SU-DHL-6 (cell line): ENCODE data around the gene WDR45.
A peak's percentile ranks its signal among the peaks of the same experiment; 100 is the strongest.

Experiments
- H2AFZ ChIP-seq: fragments of 200-600 bp; sonication (generic); 2 replicates; pipeline ENCODE4 v1.6.1; 2014; ENCODE audit warnings: low read depth, mild to moderate bottlenecking, moderate library complexity, mixed read lengths, antibody characterized with exemption, low read length; ENCODE audit not compliant: severe bottlenecking
- H3F3A ChIP-seq: fragments of 200-600 bp; shearing (Covaris generic); 2 replicates; pipeline ENCODE4 v1.6.0; 2016; ENCODE audit warnings: antibody characterized with exemption, mild to moderate bottlenecking; ENCODE audit not compliant: insufficient read depth
- H3K27ac ChIP-seq: fragments of 200-600 bp; sonication (generic); 2 replicates; pipeline ENCODE4 v1.5.1; 2016; ENCODE audit warnings: low read depth, mild to moderate bottlenecking, low read length, moderate library complexity, mixed read lengths
- H3K27me3 ChIP-seq: fragments of 200-600 bp; sonication (generic), shearing (Covaris generic); 2 replicates; pipeline ENCODE4 v1.6.0; 2014; ENCODE audit warnings: mild to moderate bottlenecking, low read length
- H3K36me3 ChIP-seq: fragments of 200-600 bp; sonication (generic); 2 replicates; pipeline ENCODE4 v1.6.1; 2014; ENCODE audit warnings: mild to moderate bottlenecking, low read length, mixed read lengths
- H3K4me2 ChIP-seq: fragments of 300-600, 200-600 bp; shearing (Covaris generic), sonication (generic); 2 replicates; pipeline ENCODE4 v1.6.0; 2014; ENCODE audit warnings: low read length, low read depth, mild to moderate bottlenecking; ENCODE audit not compliant: poor library complexity, severe bottlenecking
- H3K4me3 ChIP-seq: fragments of 200-600 bp; sonication (generic); 2 replicates; pipeline ENCODE4 v1.5.1; 2014; ENCODE audit warnings: antibody characterized with exemption, low read length, mild to moderate bottlenecking, mixed read lengths; ENCODE audit not compliant: insufficient read depth, poor library complexity, severe bottlenecking
- H3K79me2 ChIP-seq: fragments of 200-600 bp; sonication (generic); 2 replicates; pipeline ENCODE4 v1.6.1; 2014; ENCODE audit warnings: mild to moderate bottlenecking, low read length, moderate library complexity; ENCODE audit not compliant: insufficient read depth
- H3K9ac ChIP-seq: fragments of 200-600 bp; sonication (generic); 2 replicates; pipeline ENCODE4 v1.7.0; 2014; ENCODE audit warnings: mild to moderate bottlenecking, low read length
- H3K9me2 ChIP-seq: fragments of 200-600 bp; sonication (generic); replicated peaks from 2 replicates; pipeline ENCODE4 v1.6.1; 2014; ENCODE audit warnings: low read length; ENCODE audit not compliant: insufficient read depth
- H3K9me3 ChIP-seq: fragments of 200-600 bp; sonication (generic); 2 replicates; pipeline ENCODE4 v1.6.1; 2014; ENCODE audit warnings: low read length, mixed read lengths; ENCODE audit not compliant: insufficient read depth
- H4K20me1 ChIP-seq: fragments of 200-600 bp; sonication (generic); 2 replicates; pipeline ENCODE4 v1.6.1; 2014; ENCODE audit warnings: low read depth, mild to moderate bottlenecking, antibody characterized with exemption, low read length, moderate library complexity, mixed read lengths
- EZH2phosphoT487 ChIP-seq: fragments of 200-600 bp; sonication (generic), shearing (Covaris generic); conservative IDR thresholded peaks from 2 replicates; pipeline ENCODE4 v1.6.1; 2018; ENCODE audit warnings: mild to moderate bottlenecking, antibody characterized with exemption, low read length, moderate library complexity, mixed read lengths
- TF ChIP-seq, protein P1 (sequence below): fragments of 200-600 bp; sonication (generic); IDR thresholded peaks from one replicate; pipeline ENCODE4 v1.5.1; 2017; ENCODE audit warnings: antibody characterized with exemption, mild to moderate bottlenecking, low read length, moderate library complexity; ENCODE audit not compliant: insufficient read depth, poor library complexity, severe bottlenecking

WDR45 gene

DNA sequence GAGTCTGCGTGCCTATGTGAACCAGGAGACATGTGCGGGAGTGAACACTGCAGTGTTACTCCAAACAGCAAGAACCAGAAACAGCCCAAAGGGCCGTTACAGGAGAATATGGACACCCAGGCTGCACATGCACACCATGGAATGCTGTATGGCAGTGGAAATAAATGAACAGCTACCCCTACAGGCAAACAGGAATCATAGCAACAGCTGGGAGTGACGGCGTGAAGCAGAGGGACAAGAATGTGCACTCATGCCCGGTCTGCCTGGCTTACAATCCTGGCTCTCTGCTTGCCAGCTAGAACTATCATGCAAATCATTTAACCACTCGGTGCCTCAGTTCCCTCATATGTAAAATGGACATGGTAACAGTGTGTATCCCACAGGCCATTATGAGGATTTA is 27.2 kb upstream of the WDR45 start:
- no peak for TF ChIP-seq EZH2phosphoT487
- TF ChIP-seq, protein P1, sequence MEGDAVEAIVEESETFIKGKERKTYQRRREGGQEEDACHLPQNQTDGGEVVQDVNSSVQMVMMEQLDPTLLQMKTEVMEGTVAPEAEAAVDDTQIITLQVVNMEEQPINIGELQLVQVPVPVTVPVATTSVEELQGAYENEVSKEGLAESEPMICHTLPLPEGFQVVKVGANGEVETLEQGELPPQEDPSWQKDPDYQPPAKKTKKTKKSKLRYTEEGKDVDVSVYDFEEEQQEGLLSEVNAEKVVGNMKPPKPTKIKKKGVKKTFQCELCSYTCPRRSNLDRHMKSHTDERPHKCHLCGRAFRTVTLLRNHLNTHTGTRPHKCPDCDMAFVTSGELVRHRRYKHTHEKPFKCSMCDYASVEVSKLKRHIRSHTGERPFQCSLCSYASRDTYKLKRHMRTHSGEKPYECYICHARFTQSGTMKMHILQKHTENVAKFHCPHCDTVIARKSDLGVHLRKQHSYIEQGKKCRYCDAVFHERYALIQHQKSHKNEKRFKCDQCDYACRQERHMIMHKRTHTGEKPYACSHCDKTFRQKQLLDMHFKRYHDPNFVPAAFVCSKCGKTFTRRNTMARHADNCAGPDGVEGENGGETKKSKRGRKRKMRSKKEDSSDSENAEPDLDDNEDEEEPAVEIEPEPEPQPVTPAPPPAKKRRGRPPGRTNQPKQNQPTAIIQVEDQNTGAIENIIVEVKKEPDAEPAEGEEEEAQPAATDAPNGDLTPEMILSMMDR, result no peak
- Histone ChIP-seq H3K9ac (no peak overlapping the region), H2AFZ (no peak overlapping the region), H3K79me2 (no peaks in the 10 kb centered on the region), H3K4me3 (no peak overlapping the region), H3K27ac (no peak overlapping the region), H3K4me2 (no peak overlapping the region), H4K20me1 (no peaks in the 10 kb centered on the region), H3K36me3 (no peaks in the 10 kb centered on the region), H3K9me2 (no peaks in the 10 kb centered on the region), H3K9me3 (no peaks in the 10 kb centered on the region), H3K27me3 (no peaks in the 10 kb centered on the region), H3F3A (no peaks in the 10 kb centered on the region)

DNA sequence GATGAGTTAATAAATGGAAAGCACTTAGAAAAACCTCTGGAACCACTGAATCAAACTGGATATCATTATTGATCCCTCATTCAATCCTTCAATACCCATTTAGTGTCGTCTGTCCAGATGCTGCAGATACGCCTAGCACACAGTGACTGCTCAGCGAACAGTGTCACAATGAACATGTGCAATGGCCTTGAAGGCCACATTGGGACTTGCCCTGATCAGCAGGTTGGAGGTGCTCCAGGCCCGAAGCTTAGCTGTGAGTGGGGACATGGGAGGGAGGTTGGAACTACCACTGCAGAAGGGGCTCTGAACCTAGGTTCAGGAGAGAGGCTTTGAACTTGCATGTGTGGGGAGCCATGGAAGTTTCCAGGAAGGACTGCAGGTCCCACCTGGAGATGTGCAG is 26.6 kb upstream of the WDR45 start:
- Histone ChIP-seq H3K79me2 (no peaks in the 10 kb centered on the region), H3K27ac (no peak overlapping the region), H4K20me1 (no peaks in the 10 kb centered on the region), H3K4me3 (no peak overlapping the region), H3K9me3 (no peaks in the 10 kb centered on the region), H3K9ac (no peak overlapping the region), H3K9me2 (no peaks in the 10 kb centered on the region), H3K4me2 (no peak overlapping the region), H3K36me3 (no peaks in the 10 kb centered on the region), H3F3A (no peaks in the 10 kb centered on the region), H3K27me3 (no peaks in the 10 kb centered on the region), H2AFZ (no peak overlapping the region)
- TF ChIP-seq, protein P1, result no peak

DNA sequence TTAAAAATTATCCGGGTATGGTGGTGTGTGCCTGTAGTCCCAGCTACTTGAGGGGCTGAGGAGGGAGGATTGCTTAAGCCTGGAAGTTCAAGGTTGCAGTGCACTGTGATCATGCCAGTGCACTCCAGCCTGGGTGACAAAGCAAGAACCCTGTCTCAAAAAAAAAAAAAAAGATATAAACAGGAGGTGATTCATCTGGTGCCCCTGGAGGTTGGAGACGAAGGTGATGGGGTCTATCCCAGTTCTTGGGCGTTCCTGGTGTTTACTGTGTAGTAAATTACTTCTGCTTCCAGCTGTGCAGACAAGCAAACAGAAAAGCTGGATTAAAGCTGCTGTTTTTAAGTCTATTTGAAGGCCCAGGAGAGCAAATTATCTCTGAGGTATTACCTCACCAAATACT is 23.9 kb upstream of the WDR45 start:
- Histone ChIP-seq H3F3A (no peaks in the 10 kb centered on the region), H2AFZ (no peak overlapping the region), H3K27me3 (no peaks in the 10 kb centered on the region), H3K27ac (no peak overlapping the region), H3K9me3 (no peaks in the 10 kb centered on the region), H3K9me2 (no peaks in the 10 kb centered on the region), H4K20me1 (no peaks in the 10 kb centered on the region), H3K36me3 (no peaks in the 10 kb centered on the region), H3K4me2 (no peak overlapping the region), H3K9ac (no peak overlapping the region), H3K79me2 (peaks cover 5% of the 10 kb centered on the region; the same call in 1 of the 2 replicates), H3K4me3 (no peak overlapping the region)
- TF ChIP-seq, protein P1, result no peak
- TF ChIP-seq EZH2phosphoT487, result no peak

DNA sequence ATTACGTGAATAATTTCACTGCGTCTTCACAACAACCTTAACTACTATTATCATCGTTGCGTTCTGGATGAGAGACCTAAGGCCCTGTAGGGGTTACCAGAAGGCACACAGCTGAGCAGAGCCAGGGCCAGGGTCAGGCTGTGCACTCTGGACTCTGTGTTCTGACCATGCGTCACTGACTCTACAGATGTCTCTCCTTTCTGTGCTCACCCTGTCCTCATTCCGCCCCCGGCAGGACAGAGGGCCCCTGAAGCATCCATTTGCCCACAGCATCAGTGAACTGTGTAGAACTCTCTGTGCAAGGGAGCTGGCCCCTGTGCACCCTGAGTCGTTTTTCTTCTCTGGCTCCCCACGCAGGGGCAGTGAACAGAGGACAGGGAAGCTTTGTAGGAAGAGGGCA is 22.5 kb upstream of the WDR45 start:
- H3K9ac ChIP-seq, result peak overlapping the region; percentile 84; the same call in 1 of the 2 replicates
- TF ChIP-seq, protein P1, result no peak
- no peak for TF ChIP-seq EZH2phosphoT487

More for the DNA sequence above, 22.5 kb upstream of the WDR45 start:
- Histone ChIP-seq H3K9me3 (no peaks in the 10 kb centered on the region), H3K27ac (no peak overlapping the region), H4K20me1 (no peaks in the 10 kb centered on the region), H3K9me2 (no peaks in the 10 kb centered on the region), H3K27me3 (no peaks in the 10 kb centered on the region), H3K4me2 (peak overlapping the region; percentile 78), H3K79me2 (peaks cover 5% of the 10 kb centered on the region; the same call in 1 of the 2 replicates), H3F3A (no peaks in the 10 kb centered on the region), H3K36me3 (no peaks in the 10 kb centered on the region), H2AFZ (no peak overlapping the region), H3K4me3 (no peak overlapping the region)
